GM18907 (cell line): ENCODE results near the gene GPN2.
A peak's percentile ranks its signal among the peaks of the same experiment; 100 is the strongest.

Source experiments
- ATAC-seq: cut with Tn5 transposase; IDR thresholded peaks from one replicate; pipeline ENCODE4 v1.9.1; 2021; ENCODE audit warnings: mild to moderate bottlenecking, moderate library complexity; ENCODE audit not compliant: unreplicated experiment

Gene GPN2

DNA sequence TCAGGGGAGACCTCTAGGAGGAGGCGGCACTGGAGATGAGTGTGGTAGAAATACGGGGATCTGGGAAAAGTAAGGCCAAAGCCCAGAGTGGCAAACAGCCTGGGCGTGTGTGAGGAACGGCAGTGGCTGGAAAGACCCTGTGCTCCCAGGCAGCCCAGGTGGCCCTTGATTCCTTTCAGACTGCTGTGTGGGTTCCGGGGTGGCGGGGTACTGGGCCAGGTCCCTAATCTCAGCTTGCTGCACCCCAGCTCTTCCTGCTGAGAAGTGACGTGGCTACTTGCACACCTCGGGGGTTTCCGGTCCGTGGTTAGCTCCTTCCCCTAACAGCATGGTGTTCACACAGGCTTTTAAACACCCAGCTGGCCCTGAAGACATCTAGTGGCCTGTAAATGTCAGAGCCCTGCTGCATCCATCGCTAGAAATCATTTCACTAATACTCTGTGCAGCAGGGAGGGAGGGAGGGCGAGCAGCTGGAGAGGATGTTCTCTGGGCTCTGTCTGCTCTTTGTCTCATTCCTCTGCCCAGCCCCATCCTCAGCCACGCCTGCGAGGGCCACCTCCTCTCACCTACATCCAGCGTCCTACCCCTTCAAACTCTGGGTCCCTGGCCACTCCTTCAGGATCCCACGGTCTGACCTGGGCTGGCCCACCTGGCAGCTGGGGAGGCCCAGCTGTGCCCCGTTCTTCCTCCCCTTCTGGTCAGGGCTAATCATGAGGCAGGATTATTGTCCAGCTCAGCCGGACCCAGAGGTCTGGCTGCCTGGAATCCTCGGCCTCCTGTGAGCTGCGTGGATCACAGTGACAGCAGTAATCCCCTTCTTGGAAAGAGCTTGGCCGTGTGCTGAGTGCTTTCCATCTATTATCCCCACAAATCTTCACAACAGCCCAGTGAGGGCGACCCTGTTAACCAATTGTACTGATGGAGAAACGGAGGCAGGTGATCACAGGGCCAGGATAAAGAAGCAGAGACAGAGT lies 56.4 kb downstream of the GPN2 start:
- ATAC-seq, result peak; percentile 74

DNA sequence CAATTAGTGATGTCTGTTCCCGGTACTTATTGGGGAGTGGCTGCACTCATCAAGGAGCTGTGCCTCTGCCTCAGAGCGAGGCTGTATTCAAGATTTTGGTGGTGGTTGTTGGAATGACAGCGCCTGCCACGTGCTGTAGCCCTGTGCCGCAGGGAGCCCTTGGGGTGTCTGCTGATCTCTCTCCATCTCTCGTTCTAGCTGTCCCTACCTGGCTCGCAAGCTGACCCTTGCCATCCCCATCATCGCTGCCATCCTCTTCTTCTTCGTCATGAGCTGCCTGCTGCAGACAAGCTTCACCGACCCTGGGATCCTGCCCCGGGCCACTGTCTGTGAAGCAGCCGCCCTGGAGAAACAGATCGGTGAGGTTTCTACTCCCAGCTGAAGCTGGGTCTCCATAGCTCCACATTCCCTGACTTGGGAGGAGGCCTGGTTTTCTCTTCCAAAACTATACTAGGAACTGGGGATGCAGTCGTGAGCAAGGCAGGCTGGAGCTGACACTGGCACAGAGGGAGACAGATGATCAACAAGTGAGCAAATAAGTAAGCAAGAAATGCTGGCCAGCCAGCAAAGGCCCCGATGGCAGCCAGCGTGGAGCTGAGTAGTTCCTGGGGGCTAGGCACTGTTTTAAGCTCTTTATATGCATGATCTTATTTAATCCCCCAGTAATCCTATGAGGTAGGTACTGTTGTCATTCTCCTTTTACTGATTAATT lies 57.7 kb downstream of the GPN2 start:
- ATAC-seq, result no peak

DNA sequence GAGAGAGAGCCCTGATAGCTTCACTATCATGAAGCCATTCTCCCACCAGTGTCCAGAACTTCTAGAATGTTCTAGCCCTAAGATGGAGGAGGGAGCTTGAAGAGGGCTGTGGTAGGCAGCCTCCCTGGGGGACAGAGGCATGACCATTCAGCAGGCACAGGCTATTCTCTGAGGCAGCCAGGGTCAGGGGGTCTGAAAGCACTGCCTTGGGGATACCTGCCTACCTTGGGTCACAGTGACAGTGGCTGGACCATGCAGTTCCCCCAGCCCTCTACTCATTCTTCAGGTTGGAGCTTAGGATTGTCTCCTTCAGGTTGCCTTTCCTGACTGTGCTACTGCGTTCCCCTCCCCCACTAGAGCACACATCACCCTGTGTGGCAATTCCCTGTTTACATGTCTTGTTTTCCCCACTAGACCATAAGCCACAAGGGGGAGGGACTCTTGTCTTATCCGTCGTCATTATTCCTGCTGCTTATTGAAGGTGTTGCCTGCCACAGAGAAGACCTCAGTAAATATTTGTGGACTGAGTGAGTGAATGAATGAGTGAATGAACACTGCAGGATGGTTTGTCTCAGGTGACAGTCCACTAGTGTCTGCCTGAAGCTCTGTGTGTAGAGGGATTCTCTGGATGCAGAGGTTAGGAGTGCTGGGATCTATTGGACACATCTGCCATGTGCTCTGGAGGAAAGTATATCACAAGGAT lies 58.4 kb downstream of the GPN2 start:
- ATAC-seq, result no peak

DNA sequence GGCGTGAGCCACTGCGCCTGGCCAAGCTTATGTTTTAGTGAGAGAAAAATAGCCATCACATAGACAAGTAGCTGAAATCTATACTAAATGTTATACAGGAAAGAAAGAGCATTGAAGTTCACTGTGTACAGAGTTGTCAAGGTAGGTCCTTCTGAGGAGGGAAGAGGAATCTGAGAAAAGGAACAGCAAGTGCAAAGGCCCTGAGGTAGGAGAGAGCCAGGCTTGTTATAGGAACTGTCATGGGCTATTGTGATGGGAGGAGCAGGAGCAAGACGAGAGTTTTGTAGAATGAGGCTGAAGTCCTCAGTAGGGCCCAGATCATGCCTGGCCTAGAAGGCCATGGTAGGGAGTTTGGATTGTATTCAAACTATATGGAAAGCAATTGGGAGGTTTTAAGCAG lies 59.0 kb downstream of the GPN2 start:
- ATAC-seq, result no peak

DNA sequence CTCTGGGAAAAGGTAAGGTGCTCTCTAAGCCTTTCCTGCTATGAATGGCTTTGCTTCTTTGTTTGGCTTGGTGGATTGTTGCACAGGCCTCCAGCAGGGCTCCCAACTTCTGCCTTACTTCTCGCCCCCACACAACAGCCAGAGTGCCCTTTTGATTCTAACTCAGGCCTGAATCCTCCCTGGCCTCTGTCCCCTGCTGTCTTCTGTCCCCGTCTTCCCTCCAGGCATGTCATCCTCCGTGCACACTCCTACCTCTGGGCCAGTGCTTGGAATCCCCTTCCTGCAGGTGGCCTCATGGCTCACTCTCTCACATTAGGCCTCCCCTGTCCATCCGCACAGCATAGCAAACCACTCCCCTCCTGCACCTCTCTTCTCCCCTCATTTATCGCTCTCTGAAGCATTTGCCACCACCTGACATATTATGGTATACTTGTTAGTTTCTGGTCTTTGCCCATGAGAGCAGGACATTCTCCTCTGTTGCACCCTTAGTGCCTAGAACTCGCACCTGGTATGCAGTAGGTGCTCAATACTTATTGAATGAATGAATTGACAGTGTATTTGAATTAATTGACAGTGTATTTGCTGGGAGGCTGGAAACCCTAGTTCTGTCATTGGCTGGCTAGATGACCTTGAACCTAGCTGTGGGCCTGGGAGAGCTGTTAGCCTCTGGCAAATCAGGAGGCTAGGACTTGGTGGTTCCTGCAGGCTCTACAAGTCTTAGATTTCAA lies 60.7 kb downstream of the GPN2 start:
- ATAC-seq, result no peak

DNA sequence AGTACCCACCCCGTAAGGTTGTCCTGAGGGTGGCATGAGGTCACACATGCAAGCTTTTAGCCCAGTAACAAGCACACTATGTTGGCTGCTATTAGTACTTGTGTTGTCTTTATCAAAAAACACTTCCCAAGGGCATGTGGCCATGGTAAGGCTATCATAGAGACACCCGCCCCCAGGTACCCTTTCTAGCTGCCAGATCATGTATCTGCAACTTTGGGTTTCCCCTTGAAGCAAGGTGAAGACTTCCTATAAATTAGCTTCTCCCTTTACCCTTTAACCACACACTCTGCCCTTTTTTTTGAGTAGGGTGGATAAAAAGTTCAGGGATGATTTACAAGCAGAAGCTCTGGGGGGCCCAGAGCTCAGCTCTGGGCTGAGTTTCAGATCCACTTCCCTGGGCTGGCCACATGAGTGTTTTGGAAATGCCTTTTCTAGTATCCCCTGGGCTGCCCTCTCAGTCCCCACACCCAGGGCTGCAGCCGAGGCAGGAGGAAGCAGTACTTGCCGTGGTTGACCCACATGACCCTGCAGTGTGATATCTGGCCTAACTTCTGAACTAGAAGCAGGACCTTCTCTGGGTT lies 61.6 kb downstream of the GPN2 start:
- ATAC-seq, result no peak

DNA sequence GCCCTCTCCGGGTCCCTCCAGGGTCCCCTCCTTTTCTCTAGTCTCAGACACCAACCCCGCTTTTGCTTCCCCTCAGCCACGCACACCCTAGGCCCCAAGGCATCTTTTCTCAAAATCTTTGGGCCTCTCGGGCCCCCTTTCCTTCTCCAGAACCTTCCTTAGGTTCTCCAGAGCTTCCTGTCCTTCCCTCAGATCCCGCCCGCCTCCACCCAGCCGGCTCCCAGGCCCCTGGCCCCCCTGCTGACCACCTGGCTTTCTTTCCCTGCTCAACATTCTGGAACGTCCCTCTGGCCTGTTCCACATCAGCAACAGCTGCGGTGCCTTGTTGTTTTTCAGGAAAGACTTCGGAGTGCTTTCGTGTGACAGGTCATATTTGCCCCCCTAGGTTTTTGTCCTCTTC lies 62.4 kb downstream of the GPN2 start:
- ATAC-seq, result no peak

DNA sequence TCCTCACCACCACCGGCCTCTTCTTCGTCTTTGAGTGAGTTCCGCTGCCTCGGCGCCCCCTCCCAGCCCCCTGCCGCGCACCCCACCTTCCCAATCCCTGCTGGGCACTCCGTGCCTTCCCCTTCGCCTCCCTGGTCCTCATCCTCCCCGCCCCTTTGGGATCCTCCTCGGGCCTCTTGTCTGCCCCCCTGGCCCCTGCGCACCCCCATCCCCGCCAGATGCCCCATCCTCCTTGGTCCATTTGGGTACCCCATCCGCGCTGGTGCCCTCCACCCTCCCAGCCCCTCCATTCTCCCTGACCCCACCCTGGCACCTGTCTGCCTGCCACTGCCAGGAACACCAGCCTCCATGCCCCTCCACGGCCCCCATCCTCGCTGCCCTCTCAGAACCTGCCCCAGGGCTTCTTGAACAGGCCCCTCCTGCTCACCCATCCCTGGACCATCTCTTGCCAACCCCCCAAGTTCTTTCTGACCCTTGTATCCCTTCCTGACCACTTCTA lies 62.9 kb downstream of the GPN2 start:
- no peak for ATAC-seq

DNA sequence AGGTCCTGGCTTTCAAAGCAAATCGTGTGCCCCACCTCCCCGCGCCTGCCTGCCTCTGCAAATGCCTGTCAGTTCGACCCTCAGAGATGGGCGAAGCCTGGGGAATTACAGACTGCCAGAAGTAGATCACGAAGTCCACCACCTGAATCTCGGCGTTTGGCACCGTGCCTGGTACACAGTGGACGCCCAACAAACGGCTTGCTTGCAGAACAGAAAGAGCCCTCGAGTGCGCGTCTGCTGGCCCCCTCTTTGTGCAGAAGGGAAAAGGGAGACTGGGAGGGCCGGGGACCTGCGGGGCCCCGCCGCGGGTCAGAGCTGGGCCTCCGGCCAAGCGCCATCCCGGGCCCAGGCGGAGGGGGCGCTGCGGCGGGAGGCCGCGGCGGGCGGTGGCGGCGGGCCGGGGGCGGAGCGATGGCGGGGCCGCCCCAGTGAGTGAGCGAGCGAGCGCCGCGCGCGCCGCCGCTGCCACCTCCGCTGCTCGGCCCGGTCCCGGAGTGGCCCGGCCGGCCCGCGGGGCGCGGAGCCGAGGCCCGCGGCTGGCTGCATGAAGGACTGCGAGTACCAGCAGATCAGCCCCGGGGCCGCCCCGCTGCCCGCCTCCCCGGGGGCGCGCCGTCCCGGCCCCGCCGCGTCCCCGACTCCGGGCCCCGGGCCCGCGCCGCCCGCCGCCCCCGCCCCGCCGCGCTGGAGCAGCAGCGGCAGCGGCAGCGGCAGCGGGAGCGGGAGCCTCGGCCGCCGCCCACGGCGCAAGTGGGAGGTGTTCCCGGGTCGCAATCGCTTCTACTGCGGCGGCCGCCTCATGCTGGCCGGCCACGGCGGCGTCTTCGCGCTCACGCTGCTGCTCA lies 63.6 kb downstream of the GPN2 start, which contains the start of gene ZDHHC18:
Gene ZDHHC18, plus strand, starts transcription at position 428 of the 845 bp plus-strand sequence. Its CDS starts 117 bp downstream, at position 545.
- peak; percentile 70 for ATAC-seq
